IMR-90 (cell line): ENCODE data around the gene EXOC3L2. TPM values are rescaled to one million over a fixed set of nuclear protein-coding genes. Genes with fewer than 3 reads are reported as not detected.

Experiments
- ATAC-seq: fragments of 200-7000 bp; cut with Tn5 transposase; 2 replicates; pipeline ENCODE4 v1.9.1; 2020; ENCODE audit warnings: low read depth, mild to moderate bottlenecking, moderate library complexity
- BruUV-seq: library from RNA; stranded (reverse); fragments of 400-500 nt; replicated peaks from 2 replicates; lab custom pipeline; 2021; lab: Mats Ljungman, UMichigan
- CTCF ChIA-PET: fragments of 300-600 bp; formaldehyde crosslinking; extraction: SDS; loops from one replicate; lab custom pipeline; 2021; ENCODE audit warnings: antibody characterized with exemption; lab: Yijun Ruan, JAX
- POLR2A ChIA-PET: fragments of 300-600 bp; sonication (Branson Sonifier 250); formaldehyde crosslinking; loops from one replicate; lab custom pipeline; 2022; ENCODE audit warnings: antibody characterized with exemption; ENCODE audit not compliant: unreplicated experiment; lab: Charles Lee
- DNase-seq: peaks from one replicate; pipeline ENCODE4 v3.0.0; 2013
- H2AFZ ChIP-seq: replicated peaks from 2 replicates; pipeline ENCODE3; 2013; ENCODE audit warnings: low read length, mild to moderate bottlenecking; ENCODE audit not compliant: poor library complexity
- H2AK5ac ChIP-seq: 2 replicates; pipeline ENCODE4 v1.6.1; 2013; ENCODE audit warnings: low read depth, low read length, inconsistent platforms
- H2AK9ac ChIP-seq: replicated peaks from 2 replicates; pipeline ENCODE3; 2013; ENCODE audit warnings: mild to moderate bottlenecking, low read depth, low read length, moderate library complexity; ENCODE audit not compliant: poor library complexity
- H2BK120ac ChIP-seq: 2 replicates; pipeline ENCODE4 v1.6.1; 2013; ENCODE audit warnings: low read depth, low read length, inconsistent platforms
- H2BK15ac ChIP-seq: 3 replicates; pipeline ENCODE4 v1.6.1; 2013; ENCODE audit warnings: low read depth, low read length, inconsistent platforms
- H2BK20ac ChIP-seq: 2 replicates; pipeline ENCODE4 v1.6.1; 2013; ENCODE audit warnings: low read depth, mild to moderate bottlenecking, inconsistent platforms, low read length, moderate library complexity
- H2BK5ac ChIP-seq: 2 replicates; pipeline ENCODE4 v1.6.1; 2013; ENCODE audit warnings: mild to moderate bottlenecking, low read depth, low read length, inconsistent platforms; ENCODE audit not compliant: poor library complexity, severe bottlenecking
- H3K14ac ChIP-seq: replicated peaks from 2 replicates; pipeline ENCODE4 v1.6.1; 2013; ENCODE audit warnings: low read depth, low read length, inconsistent platforms
- H3K18ac ChIP-seq: 2 replicates; pipeline ENCODE4 v1.6.1; 2013; ENCODE audit warnings: low read depth, low read length, control low read depth
- H3K23ac ChIP-seq: 2 replicates; pipeline ENCODE4 v1.6.1; 2013; ENCODE audit warnings: low read depth, low read length, inconsistent platforms
- H3K27ac ChIP-seq: 2 replicates; pipeline ENCODE4 v1.5.1; 2013; ENCODE audit warnings: mild to moderate bottlenecking, control low read depth, low read length; ENCODE audit not compliant: insufficient read depth
- H3K27me3 ChIP-seq: 2 replicates; pipeline ENCODE4 v1.6.1; 2013; ENCODE audit warnings: low read length; ENCODE audit not compliant: control insufficient read depth, insufficient read depth
- H3K36me3 ChIP-seq: 2 replicates; pipeline ENCODE4 v1.6.1; 2013; ENCODE audit warnings: low read length, mixed read lengths; ENCODE audit not compliant: control insufficient read depth, insufficient read depth
- H3K4ac ChIP-seq: 2 replicates; pipeline ENCODE4 v1.6.1; 2013; ENCODE audit warnings: low read depth, low read length, inconsistent platforms
- H3K4me1 ChIP-seq: 2 replicates; pipeline ENCODE4 v1.6.1; 2013; ENCODE audit warnings: low read length, mixed read lengths; ENCODE audit not compliant: control insufficient read depth, insufficient read depth
- H3K4me2 ChIP-seq: 2 replicates; pipeline ENCODE4 v1.6.1; 2013; ENCODE audit warnings: low read depth, mild to moderate bottlenecking, control low read depth, low read length, moderate library complexity
- H3K4me3 ChIP-seq: 2 replicates; pipeline ENCODE4 v1.5.1; 2013; ENCODE audit warnings: low read depth, mild to moderate bottlenecking, control low read depth, low read length, moderate library complexity; ENCODE audit not compliant: insufficient read depth
- H3K56ac ChIP-seq: 2 replicates; pipeline ENCODE4 v1.6.1; 2013; ENCODE audit warnings: low read length, inconsistent platforms; ENCODE audit not compliant: insufficient read depth; ENCODE audit errors: extremely low read depth
- H3K79me1 ChIP-seq, 2 experiments: 2 replicates each; pipeline ENCODE4 v1.6.1; 2013; ENCODE audit warnings: low read length in 2 of 2, inconsistent platforms in 1 of 2, low read depth in 1 of 2
- H3K9ac ChIP-seq: 2 replicates; pipeline ENCODE4 v1.6.1; 2013; ENCODE audit warnings: low read depth, low read length, control low read depth
- H3K9me1 ChIP-seq: 2 replicates; pipeline ENCODE4 v1.6.1; 2013; ENCODE audit warnings: low read length, inconsistent platforms; ENCODE audit not compliant: insufficient read depth
- H3K9me3 ChIP-seq: 2 replicates; pipeline ENCODE4 v1.6.1; 2013; ENCODE audit warnings: low read length; ENCODE audit not compliant: control insufficient read depth, insufficient read depth
- H4K20me1 ChIP-seq: 2 replicates; pipeline ENCODE4 v1.6.1; 2013; ENCODE audit warnings: low read length, inconsistent platforms; ENCODE audit not compliant: insufficient read depth
- H4K5ac ChIP-seq: 2 replicates; pipeline ENCODE4 v1.6.1; 2013; ENCODE audit warnings: mild to moderate bottlenecking, low read depth, low read length, control low read depth
- H4K8ac ChIP-seq, 2 experiments: 2 replicates each; pipeline ENCODE4 v1.6.1; 2013; ENCODE audit warnings: low read depth in 2 of 2, low read length in 2 of 2, control low read depth in 1 of 2, inconsistent platforms in 1 of 2
- H4K91ac ChIP-seq: 2 replicates; pipeline ENCODE4 v1.6.1; 2013; ENCODE audit warnings: low read depth, low read length, inconsistent platforms; ENCODE audit not compliant: insufficient read depth
- CHD1 ChIP-seq: IDR thresholded peaks from 2 replicates; pipeline ENCODE4 v1.6.1; 2012; ENCODE audit warnings: low read depth, low read length, improper control_type of control experiment
- FOS ChIP-seq: fragments of 150-350 bp; IDR thresholded peaks from 2 replicates; pipeline ENCODE4 v1.6.1; 2016; ENCODE audit warnings: low read depth, low read length
- MAFK ChIP-seq: IDR thresholded peaks from 2 replicates; pipeline ENCODE4 v1.6.1; 2012; ENCODE audit warnings: low read depth, low read length, improper control_type of control experiment
- NFE2L2 ChIP-seq: fragments of 150-350 bp; IDR thresholded peaks from 2 replicates; pipeline ENCODE4 v1.6.1; 2016; ENCODE audit warnings: low read depth, mild to moderate bottlenecking, low read length
- WGBS, 2 experiments: methylation state at CpG; one replicate each; pipeline versions ENCODE4 v1.1.5 to v1.1.7; 2013; ENCODE audit warnings: missing lambda C conversion rate in 2 of 2; ENCODE audit not compliant: insufficient read length in 1 of 2; ENCODE audit errors: extremely low coverage in 2 of 2; 5-methylcytosine and 5-hydroxymethylcytosine counted together
- dilution Hi-C: fragments of 300-500 bp; cut with HindIII; formaldehyde crosslinking; loops from one replicate; pipeline ENCODE4 v1.14.3; 2018; ENCODE audit warnings: low sequenced_read_pairs; ENCODE audit not compliant: unreplicated experiment
- in situ Hi-C: fragments of 300-500 bp; cut with MboI; formaldehyde crosslinking; loops from 3 replicates; pipeline ENCODE4 v1.14.3; 2019; ENCODE audit warnings: low sequenced_read_pairs, inconsistent platforms, mixed read lengths
- intact Hi-C: fragments of 100-400 bp; cut with micrococcal nuclease; formaldehyde crosslinking; loops from 2 replicates; pipeline ENCODE4 v1.10.0; 2022
- polyA plus RNA-seq, 3 experiments: library from polyadenylated mRNA; depleted of rRNA; stranded (reverse); fragments of >200 nt; gene quantifications; 2 replicates each; pipeline ENCODE4 v1.2.3, GENCODE V29; 2012; ENCODE audit warnings: low replicate concordance in 1 of 3
- total RNA-seq: library from RNA; depleted of rRNA; stranded (reverse); fragments of >200 nt; gene quantifications from 2 replicates; pipeline ENCODE4 v1.2.3, GENCODE V29; 2012

EXOC3L2 gene
- total and polyA plus RNA-seq, 2 of the 4 experiments (the other 2 are of a cell fraction): 0.03 TPM; not detected in 1

- H3K14ac ChIP-seq: no peak overlapping the region
- H3K4me2 ChIP-seq: no peak overlapping the region
- H2AK5ac ChIP-seq: no peak overlapping the region
- no peak overlapping the region for H2BK5ac ChIP-seq
- H3K27ac ChIP-seq: no peak overlapping the region
- intact Hi-C loops: no loop called here
- H3K4me1 ChIP-seq: no peaks in the 10 kb centered on the region
- H3K56ac ChIP-seq: no peak overlapping the region
- H4K8ac ChIP-seq: no peak overlapping the region
- H2BK20ac ChIP-seq: no peak overlapping the region
- peak; percentile 74 for ATAC-seq
- 0 out of 2 replicates have a peak, but pooled peaks cover 2% of the 10 kb centered on the region for H3K9me1 ChIP-seq
- no TSS peak for BruUV-seq
- H2AFZ ChIP-seq: no peak overlapping the region
- H4K20me1 ChIP-seq: no peaks in the 10 kb centered on the region
- no peak overlapping the region for H3K4ac ChIP-seq
- WGBS, 2 experiments: no CpG with 5 or more reads among the region's 6 CpGs
- POLR2A ChIA-PET: no interaction called here
- no peaks in the 10 kb centered on the region for H3K79me1 ChIP-seq
- H3K4me3 ChIP-seq: no peak overlapping the region
- H3K36me3 ChIP-seq: no peaks in the 10 kb centered on the region
- dilution Hi-C loops: no loop called here
- H2AK9ac ChIP-seq: no peak overlapping the region
- H4K91ac ChIP-seq: no peak overlapping the region
- no peaks in the 10 kb centered on the region for H3K27me3 ChIP-seq
- no peak overlapping the region for H4K5ac ChIP-seq
- H3K23ac ChIP-seq: no peak overlapping the region
- no peak overlapping the region for H2BK120ac ChIP-seq
- DNase-seq: peak; percentile 60
- H3K9me3 ChIP-seq: no peaks in the 10 kb centered on the region
- CTCF ChIA-PET: no interaction called here
- TF ChIP-seq NFE2L2: 0 out of 2 replicates have a peak, but pooled peaks have one; percentile 20
- TF ChIP-seq FOS: 0 out of 2 replicates have a peak, but pooled peaks have one; percentile 25
- 0 out of 2 replicates have a peak, but pooled peaks have one; percentile 2 for TF ChIP-seq MAFK
- no peak for TF ChIP-seq CHD1
- in situ Hi-C loops: no loop called here
- H3K18ac ChIP-seq: no peak overlapping the region
- H3K9ac ChIP-seq: no peak overlapping the region
- no peak overlapping the region for H2BK15ac ChIP-seq
These were observed 49.4 kb downstream of the EXOC3L2 start for GRCh38 chr19:45195764-45196163.
